GM12891 (cell line): ENCODE measurements around the gene ZBTB16.
A peak's percentile ranks its signal among the peaks of the same experiment; 100 is the strongest.

Experiments used
- DNase-seq: peaks from one replicate; pipeline ENCODE4 v3.0.0; 2011; ENCODE audit warnings: low spot score; ENCODE audit not compliant: insufficient read length
- FAIRE-seq: peaks from 2 replicates; lab custom pipeline; 2011; peaks lifted over from hg19 to GRCh38; lab: Jason Lieb, UNC
- PAX5 ChIP-seq: IDR thresholded peaks from 2 replicates; pipeline ENCODE4 v1.6.1; 2011; ENCODE audit warnings: low read length, moderate library complexity, mild to moderate bottlenecking; ENCODE audit not compliant: insufficient read depth, severe bottlenecking
- POLR2A ChIP-seq: IDR thresholded peaks from 2 replicates; pipeline ENCODE4 v1.6.1; 2011; ENCODE audit warnings: low read depth, low read length, control low read depth
- POLR2AphosphoS5 ChIP-seq: IDR thresholded peaks from 2 replicates; pipeline ENCODE4 v1.6.1; 2011; ENCODE audit warnings: low read depth, low read length, control low read depth
- POU2F2 ChIP-seq: IDR thresholded peaks from 2 replicates; pipeline ENCODE4 v1.6.1; 2011; ENCODE audit warnings: low read depth, mild to moderate bottlenecking, control low read depth, low read length, moderate library complexity
- SPI1 ChIP-seq: IDR thresholded peaks from 2 replicates; pipeline ENCODE4 v1.6.1; 2011; ENCODE audit warnings: low read depth, low read length, control low read depth
- TAF1 ChIP-seq: IDR thresholded peaks from 2 replicates; pipeline ENCODE4 v1.6.1; 2011; ENCODE audit warnings: low read depth, low read length, control low read depth

Gene ZBTB16

GRCh38 chr11:114260077-114260476, 200.6 kb downstream of the ZBTB16 start:
- DNase-seq = no peak
- TF ChIP-seq PAX5 (no peak), TAF1 (no peak), SPI1 (no peak), POLR2A (no peak), POLR2AphosphoS5 (no peak), POU2F2 (no peak)
- FAIRE-seq = no peak

GRCh38 chr11:114260483-114260882, 201.0 kb downstream of the ZBTB16 start:
- no peak for FAIRE-seq
- no peak for DNase-seq
- TF ChIP-seq PAX5 (no peak), TAF1 (no peak), POLR2AphosphoS5 (no peak), POU2F2 (no peak), POLR2A (no peak), SPI1 (no peak)

GRCh38 chr11:114261791-114262190, 202.3 kb downstream of the ZBTB16 start:
- TF ChIP-seq TAF1 (no peak), POU2F2 (no peak), PAX5 (no peak), POLR2A (no peak), SPI1 (no peak), POLR2AphosphoS5 (no peak)

GRCh38 chr11:114262681-114263512, 203.4 kb downstream of the ZBTB16 start:
- FAIRE-seq (no peak), DNase-seq (no peak)
- TF ChIP-seq TAF1 (no peak), SPI1 (peak; percentile 71)

More at GRCh38 chr11:114261791-114262190, 202.3 kb downstream of the ZBTB16 start:
- DNase-seq = no peak
- no peak for FAIRE-seq

GRCh38 chr11:114263513-114264170, 204.1 kb downstream of the ZBTB16 start:
- no peak for DNase-seq
- no peak for FAIRE-seq
- TF ChIP-seq SPI1 (no peak), POLR2A (no peak), POLR2AphosphoS5 (no peak), PAX5 (no peak), TAF1 (no peak), POU2F2 (no peak)

GRCh38 chr11:114264381-114264780, 204.9 kb downstream of the ZBTB16 start:
- TF ChIP-seq PAX5 (no peak), SPI1 (no peak)
- DNase-seq (no peak), FAIRE-seq (no peak)

- no peak for DNase-seq
- TF ChIP-seq SPI1 (no peak), PAX5 (no peak), POLR2AphosphoS5 (no peak), POU2F2 (no peak)
- FAIRE-seq = no peak
These were observed 205.8 kb downstream of the ZBTB16 start for GRCh38 chr11:114265122-114265878.

- TF ChIP-seq POLR2AphosphoS5 (no peak), TAF1 (no peak), POLR2A (no peak), PAX5 (no peak), SPI1 (no peak), POU2F2 (no peak)
- DNase-seq (no peak), FAIRE-seq (no peak)
These were observed 210.0 kb downstream of the ZBTB16 start for GRCh38 chr11:114269498-114269897.

GRCh38 chr11:114270531-114271270, 211.2 kb downstream of the ZBTB16 start:
- TF ChIP-seq SPI1 = no peak
- TF ChIP-seq POLR2AphosphoS5 = no peak
- no peak for TF ChIP-seq PAX5
- TF ChIP-seq TAF1 = no peak
- no peak for TF ChIP-seq POU2F2
- TF ChIP-seq POLR2A = no peak
- DNase-seq (no peak), FAIRE-seq (no peak)
